ENCODE data around the gene ACIN1.

GRCh38 chr14:23093104-23093503, 1.8 kb downstream of the ACIN1 start:
- TF ChIP-seq CTCF (IDR thresholded peaks at IDR 0.05; ENCODE audit: low read length) (no peak), EZH2 (IDR thresholded peaks at IDR 0.05; ENCODE audit: borderline replicate concordance, low read length) (no peak)

Measured in OCI-LY1 (cell line).